Fibroblast of the aortic adventitia (primary cell): ENCODE results near the gene NHS. TPM values are rescaled to one million over a fixed set of nuclear protein-coding genes. Genes with fewer than 3 reads are reported as not detected.
"Not testable (repeated sequence)": the region's sequence is repeated elsewhere in the genome, so short reads cannot be mapped to it uniquely, and the experiment has no call there.

Experiments used
- DNase-seq: peaks from one replicate; pipeline ENCODE4 v3.0.0-alpha.2; 2010; ENCODE audit warnings: low read depth
- H3K4me3 ChIP-seq: 2 replicates; pipeline ENCODE4 v1.5.1; 2011; ENCODE audit warnings: low read depth, mild to moderate bottlenecking, control low read depth, low read length, moderate library complexity
- total RNA-seq: library from RNA; depleted of rRNA; stranded (reverse); fragments of >200 nt; gene quantifications from 2 replicates; pipeline ENCODE4 v1.2.3, GENCODE V29; 2012; ENCODE audit warnings: low replicate concordance
- TF ChIP-seq, protein P1 (sequence below): IDR thresholded peaks from 2 replicates; pipeline ENCODE4 v1.5.1; 2011; ENCODE audit warnings: mild to moderate bottlenecking, low read length, control low read depth, inconsistent platforms; ENCODE audit not compliant: insufficient read depth

Gene NHS
- total RNA-seq, 1 donor: 11.6 TPM

DNA sequence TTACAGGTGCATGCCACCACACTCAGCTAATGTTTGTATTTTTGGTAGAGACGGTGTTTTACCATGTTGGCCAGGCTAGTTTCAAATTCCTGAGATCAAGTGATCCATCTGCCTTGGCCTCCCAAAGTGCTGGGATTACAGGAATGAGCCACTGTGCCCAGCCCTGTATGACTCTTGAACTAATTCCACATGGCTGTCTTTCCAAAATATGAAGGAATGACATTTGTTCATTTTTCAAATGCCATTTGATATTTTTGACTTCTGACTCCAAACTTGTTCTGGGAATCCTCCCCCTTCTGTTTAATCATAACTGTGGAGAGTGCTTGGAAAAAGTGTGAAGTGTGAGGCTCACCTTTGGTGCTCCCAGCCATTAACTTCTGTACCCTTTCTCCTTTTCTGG is 119.2 kb downstream of the NHS start:
- DNase-seq: no peak
- no peak overlapping the region for H3K4me3 ChIP-seq
- TF ChIP-seq, protein P1, sequence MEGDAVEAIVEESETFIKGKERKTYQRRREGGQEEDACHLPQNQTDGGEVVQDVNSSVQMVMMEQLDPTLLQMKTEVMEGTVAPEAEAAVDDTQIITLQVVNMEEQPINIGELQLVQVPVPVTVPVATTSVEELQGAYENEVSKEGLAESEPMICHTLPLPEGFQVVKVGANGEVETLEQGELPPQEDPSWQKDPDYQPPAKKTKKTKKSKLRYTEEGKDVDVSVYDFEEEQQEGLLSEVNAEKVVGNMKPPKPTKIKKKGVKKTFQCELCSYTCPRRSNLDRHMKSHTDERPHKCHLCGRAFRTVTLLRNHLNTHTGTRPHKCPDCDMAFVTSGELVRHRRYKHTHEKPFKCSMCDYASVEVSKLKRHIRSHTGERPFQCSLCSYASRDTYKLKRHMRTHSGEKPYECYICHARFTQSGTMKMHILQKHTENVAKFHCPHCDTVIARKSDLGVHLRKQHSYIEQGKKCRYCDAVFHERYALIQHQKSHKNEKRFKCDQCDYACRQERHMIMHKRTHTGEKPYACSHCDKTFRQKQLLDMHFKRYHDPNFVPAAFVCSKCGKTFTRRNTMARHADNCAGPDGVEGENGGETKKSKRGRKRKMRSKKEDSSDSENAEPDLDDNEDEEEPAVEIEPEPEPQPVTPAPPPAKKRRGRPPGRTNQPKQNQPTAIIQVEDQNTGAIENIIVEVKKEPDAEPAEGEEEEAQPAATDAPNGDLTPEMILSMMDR: no peak

DNA sequence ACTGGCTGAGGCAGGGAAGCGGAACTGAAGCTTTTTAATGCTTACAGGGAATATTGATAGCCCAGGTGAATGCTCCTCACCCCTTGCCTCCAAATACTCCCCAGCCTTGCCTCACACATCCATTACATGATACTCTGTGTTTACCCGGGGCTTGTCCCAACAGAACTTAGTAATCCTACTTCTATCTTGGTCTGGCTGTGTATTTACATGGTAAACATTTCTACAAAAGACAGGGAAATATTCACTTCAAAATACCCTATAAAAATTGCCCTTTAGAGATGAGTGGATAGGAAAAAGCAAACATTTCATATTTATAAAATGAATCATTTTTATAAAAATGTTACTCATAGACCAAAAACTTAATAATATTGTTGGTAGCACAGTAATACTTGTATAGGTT is 120.1 kb downstream of the NHS start:
- no peak overlapping the region for H3K4me3 ChIP-seq
- TF ChIP-seq, protein P1: no peak
- DNase-seq: no peak

DNA sequence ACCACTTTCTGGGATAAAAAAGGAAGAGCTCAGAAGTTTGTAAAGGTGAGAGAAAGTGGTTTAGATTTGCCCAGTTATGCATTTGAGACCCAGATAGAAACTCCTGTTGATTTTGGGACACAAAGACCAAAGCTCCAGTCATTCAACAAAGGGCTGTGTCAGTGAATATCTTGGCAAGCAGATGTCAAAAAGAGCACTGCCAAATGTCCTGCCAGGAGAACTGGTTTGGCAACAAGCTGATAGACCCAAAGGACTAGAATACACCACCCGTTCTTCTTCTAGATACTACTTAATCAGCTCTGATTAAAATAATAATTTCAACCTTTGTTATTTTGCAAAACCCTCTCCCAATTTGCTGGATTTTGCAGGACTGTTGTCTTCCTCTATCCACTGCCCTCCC is 121.4 kb downstream of the NHS start:
- H3K4me3 ChIP-seq: no peak overlapping the region
- TF ChIP-seq, protein P1: no peak
- no peak for DNase-seq

DNA sequence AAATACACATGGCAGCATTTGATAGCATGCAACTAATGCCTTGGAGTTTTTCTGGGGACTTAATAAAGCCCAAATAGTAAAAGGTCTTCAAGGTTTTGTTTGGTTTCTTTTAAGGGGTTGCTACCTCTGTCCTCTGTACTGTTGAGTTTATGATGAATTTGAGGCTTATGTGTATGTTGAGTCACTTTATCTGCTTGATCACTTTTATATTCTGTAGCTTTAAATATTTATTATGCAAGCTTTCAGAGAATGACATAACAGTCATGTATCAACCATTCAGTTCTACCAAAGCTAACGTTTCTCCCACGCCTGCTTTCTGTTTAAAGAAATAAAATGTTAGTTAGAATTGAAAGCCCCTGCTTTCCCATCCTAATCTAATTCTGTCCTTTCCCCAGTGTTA is 122.2 kb downstream of the NHS start:
- DNase-seq: no peak

DNA sequence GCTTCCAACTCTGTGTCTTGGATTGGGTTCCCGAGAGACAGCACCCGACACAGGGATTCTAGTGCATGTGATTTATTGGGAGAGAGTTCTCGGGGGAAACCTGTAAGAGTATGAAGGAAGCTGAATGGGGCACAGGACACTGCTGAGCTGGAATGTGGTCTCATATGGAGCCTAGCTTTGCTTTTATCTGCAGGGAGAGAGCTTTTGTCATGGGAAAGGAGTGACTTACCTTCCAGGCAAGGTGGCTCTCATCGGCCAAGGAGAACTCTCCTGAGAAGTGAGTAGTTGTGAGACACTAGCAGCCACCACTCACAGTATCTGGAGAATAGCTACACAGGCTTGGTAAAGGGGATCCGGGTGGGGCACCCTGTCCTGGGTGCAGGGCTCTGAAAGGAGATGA is 124.5 kb downstream of the NHS start:
- no peak overlapping the region for H3K4me3 ChIP-seq
- DNase-seq: no peak
- TF ChIP-seq, protein P1: no peak

More for the DNA sequence above, 122.2 kb downstream of the NHS start:
- no peak overlapping the region for H3K4me3 ChIP-seq
- TF ChIP-seq, protein P1: no peak

DNA sequence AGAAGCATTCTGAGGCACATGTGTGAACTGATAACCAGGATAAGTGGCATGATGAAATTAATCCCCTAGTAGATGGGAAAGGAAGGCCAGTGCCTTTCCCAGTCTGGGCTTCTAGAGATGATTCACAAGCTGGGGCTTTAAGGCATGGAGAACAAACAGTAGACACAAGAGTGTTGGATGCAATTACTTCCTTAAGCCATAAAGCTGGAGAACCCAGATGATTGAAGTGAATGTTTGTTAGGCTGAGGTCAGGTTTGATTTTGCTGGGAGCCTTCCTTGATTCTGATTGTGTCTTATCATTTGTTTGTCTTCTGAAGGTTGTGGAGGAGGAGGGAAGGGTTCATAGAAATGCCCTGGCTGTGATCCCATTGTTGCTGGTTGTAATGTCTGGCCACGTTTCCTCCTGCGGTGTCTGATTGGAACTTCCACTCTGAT is 125.2 kb downstream of the NHS start:
- peak; percentile 54 for DNase-seq
- TF ChIP-seq, protein P1: no peak
- H3K4me3 ChIP-seq: no peak overlapping the region

DNA sequence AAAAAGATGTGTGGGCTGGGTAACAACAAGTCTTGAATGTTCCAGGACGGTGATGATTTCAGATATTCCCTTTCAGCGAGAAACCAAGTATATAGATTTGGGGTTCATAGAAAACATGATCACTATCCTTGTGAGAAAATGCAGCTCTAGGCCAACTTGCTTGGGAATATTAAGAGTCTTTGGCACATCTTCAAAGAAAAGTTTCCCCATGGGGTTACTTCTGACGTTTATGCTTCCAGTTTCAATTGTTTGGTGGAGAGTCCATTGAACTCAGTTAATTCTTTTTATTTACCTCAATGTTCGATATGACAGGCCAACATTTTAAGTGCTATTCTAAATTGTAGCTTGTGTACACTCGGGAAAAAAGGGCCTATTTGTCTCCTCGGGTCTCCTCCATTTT is 126.7 kb downstream of the NHS start:
- peak; percentile 42 for DNase-seq
- TF ChIP-seq, protein P1: no peak
- H3K4me3 ChIP-seq: no peak overlapping the region

DNA sequence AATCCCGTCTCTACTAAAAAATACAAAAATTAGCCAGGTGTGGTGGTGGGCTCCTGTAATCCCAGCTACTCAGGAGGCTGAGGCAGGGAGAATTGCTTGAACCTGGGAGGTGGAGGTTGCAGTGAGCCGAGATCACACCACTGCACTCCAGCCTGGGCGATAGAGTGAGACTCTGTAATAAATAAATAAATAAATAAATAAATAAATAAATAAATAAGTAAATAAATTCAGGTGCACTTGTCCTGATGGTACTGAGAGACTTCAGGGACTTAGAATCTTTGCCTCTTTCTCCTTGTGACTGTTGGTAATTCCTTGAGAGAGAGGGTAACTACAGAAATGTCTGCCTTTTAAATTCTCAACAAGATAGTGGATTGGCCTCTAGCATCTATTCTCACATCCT is 131.4 kb downstream of the NHS start:
- DNase-seq, H3K4me3 ChIP-seq: not testable (repeated sequence)
